ENCODE data around the gene NRIP3.
"Not testable (repeated sequence)": the region's sequence is repeated elsewhere in the genome, so short reads cannot be mapped to it uniquely, and the experiment has no call there.

NRIP3 gene

DNA sequence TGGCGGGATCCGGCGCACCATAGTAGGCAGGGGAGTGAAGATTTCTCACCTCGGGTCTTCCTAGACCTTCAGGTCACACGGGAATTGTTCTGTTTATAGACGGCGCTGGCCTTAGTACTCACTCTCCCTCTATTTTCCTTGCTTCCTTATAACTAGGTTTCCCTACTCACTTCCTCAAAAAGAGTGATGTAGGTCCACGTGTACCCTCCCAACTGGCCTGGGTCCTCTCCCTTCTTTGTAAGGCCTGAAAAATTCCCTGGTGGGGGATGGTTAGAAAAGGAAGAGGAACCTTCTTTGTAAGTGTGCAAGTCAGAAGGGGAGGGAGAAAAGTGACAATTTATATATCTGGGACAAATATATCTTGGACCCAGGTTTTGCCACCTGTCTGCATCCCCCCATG is 36.6 kb downstream of the NRIP3 start:
- no peak for DNase-seq

DNA sequence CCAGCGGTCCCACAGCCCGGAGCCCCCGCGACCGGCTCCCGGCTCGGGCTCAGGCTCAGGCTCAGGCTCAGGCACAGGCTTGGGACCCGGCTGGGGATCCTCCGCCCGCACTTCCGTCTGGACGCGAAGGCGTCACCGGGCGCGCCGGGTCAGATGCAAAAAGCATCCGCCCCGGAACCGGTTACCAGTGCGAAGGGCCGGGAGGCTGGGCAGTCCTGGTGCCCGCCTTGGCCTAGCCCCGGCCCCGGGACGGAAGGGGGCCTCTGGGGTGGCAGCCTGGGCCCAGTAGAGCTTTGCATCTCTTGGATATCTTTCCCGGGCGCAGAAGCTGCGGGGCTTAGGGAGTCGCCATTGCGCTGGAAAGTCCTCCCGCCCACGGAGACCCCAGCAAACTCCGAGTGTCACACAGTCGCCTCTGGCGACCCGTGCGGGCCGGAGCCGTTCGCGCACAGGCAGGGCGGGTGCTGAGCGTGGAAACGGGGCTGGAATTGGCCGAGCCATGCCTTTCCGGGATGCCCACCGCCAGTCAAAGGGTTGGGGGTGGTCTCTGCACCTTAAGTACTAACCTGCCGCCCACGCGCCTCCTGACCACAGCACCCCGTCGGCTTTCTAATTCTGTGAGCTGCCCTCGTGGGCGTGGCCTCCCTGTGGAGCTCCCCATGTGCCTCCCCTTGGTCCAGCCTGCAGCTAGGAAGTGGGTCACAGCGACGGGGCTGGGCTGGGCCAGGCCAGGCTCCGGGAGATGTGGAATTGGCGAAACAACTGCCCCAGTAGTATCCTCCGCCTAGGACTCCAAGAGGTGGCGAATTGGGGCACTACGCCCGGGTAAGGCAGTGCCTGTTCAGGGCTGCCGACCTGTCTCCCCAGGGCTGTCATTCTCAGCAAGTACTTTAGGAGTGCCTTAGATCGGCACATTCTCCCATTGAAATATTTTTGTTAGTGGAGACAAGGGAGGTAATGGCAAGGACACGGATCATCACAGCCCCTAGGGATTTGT is 39.2 kb downstream of the NRIP3 start, which contains the start of gene TMEM9B:
Gene TMEM9B, minus strand, starts transcription at position 119 of the 997 bp plus-strand sequence. CDS start 129 bp downstream, outside the sequence.
- DNase-seq: peak; percentile 80 to 89

DNA sequence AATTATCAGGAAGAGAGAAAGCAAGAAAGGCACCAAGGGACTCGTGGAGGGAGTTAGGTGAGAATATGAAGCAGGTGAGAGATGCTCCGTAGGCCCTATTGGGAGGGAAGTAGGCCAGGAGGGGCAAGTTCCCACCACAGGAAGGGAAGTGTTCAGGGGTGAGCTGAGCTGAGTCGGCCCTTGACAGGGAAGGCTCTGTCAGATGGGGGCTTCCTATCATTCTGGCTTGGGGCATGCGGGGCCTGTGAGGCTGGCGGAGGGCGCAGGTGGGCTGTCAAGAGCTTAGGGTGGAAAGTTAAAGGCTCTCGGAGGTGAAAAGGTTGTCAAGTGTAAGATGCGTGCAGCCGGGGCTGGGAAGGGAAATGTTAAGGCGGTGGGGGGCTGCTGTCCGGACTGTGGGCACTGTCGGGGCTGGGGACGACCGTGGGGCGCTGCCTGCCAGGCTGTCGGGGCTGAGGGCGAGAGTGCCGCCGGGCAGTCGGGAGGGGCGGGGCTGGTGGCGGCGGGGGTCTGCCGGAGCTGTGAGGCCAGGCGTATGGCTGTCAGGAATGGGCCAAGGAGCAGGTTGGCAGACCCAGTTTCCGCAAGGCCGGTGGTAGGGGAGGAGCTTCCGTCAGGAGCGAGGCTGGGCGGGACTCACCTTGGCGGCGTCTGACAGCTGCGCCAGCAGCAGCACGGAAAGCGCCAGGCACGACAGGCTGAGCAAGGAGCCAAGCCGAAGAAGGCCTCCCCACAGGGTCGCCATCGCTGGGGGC is 40.1 kb downstream of the NRIP3 start:
- peak; percentile 42 to 78 for DNase-seq

DNA sequence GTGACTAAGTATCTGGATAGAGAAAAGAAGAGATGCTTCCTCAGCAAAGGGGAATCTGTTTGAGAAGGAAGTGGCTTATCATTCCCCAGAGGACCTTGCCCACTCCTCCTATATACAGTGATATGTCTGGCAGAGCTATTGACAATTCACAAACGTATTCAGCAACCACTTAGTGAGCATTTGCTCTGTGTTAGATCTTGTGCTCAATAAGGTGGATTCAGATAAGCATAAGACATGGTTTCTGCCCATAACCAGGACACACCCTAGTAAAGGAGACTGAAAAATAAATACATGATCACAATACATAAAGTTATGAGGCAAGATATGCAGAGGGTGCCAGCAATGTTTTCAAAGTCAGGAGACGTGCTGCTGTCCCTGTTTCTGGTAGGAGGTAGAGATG is 41.0 kb downstream of the NRIP3 start:
- DNase-seq: no peak

DNA sequence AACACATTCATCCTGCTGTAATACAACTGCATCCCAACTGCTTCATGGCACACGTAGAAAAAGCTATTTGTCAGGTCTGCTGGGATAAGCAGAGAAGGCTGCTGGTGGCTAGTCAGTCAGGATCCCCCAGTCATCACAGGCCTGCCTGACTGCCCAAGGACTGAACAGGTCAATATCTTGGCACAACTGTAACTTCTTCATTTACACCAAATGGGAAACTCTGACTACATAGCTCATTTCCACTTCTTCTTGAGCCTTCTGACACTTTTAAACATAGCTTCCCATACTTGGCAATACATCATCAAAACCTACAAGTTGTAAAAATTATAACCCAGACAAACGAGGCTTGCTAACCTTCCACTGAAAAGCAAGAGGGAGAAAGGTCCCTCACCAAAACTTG is 42.4 kb downstream of the NRIP3 start:
- DNase-seq: no peak

DNA sequence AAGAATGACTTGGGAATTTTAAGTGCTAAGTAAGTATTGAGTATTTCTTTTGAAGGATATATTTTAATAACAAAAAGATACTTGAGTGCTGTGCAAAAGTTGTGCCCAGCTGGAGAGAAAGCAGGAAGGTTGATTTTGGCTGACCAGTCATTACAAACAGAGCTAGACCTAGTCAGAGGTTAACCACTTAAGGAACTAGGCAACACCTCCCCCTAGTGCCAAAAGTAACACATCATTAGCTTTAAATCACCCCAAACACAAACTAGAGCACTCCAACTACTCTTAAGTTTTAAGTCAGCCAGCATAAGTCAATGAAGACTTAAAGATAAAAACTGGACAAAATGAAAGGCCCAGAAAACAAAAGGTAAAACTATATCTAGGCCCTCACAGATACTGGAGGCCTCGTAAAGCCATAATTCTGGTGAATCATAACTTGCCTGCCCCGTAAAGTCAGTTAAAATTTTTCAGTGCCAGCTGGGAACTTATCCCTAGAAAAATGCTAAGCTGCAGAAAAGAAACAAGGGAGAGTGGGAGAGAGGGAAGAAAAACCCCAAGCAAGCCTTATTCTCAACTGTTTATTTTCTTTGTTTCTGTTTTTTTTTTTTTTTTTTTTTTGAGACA is 44.1 kb downstream of the NRIP3 start:
- peak; percentile 33 to 81 for DNase-seq

DNA sequence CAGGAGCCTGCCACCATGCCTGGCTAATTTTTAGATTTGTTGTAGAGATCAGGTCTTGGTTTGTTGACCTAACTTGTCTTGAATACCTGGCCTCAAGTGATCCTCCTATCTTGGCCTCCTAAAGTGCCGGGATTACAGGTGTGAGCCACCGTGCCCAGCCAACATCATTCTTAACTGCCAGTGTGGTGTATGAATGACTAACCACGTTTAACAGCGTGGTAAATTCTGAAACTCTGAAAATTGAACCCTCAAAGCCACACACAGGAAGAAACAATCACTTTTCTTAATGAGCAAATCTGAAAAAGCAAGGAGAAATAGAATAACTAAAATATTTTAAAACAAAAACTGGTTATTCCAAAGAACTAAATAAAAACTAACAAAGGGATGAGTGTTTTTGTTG is 46.9 kb downstream of the NRIP3 start:
- DNase-seq: no peak

DNA sequence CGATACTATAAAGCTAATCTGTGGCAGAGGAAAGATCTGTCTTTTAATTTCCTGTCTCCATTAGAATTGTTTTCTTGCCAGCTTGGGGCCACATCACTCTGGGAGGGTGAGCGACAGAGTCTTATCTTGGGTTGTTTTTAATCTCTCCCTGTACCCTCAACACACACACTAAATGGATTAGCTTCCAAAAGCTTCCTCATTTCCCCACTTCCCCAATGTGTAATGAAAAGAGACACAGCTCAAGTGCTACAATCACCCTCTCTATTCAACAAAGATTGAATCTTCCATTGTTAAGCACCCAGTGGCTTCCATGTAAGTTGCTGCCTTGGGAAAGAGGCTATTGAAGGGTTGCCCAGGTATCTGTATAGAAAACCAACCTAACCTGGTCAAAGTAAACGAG is 54.9 kb downstream of the NRIP3 start:
- no peak for DNase-seq

DNA sequence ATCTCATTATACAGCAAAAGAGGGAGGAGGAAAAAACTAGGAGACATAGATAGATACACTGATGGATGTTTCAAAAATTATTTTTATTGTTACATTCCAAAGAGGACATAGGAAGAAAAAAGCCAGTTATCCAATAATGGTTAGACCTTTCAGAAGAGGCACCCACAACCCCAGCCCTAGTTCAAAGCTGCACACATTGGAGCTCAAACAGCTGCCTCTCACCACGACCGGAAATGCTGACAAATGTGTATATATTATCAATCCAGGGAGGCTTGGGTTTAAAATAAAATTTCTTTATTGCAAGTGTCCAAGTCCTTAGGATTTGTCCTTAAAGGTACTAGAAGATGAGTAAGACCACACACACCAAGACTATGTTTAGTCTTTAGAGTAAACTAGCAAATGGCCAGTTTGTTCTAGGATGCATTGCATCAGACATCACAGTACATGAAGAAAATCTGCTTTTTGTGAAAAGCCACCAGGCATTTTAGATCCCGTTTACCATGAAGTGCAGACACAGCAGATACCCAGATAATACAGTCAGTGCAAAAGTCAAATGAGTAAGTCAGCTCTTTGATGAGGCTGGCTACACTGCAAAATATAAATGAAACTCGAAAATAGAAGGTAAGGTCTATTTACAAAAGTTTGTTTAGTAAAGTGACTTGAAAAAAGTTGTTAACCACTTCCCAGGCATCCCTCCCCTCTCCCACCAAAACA is 56.4 kb downstream of the NRIP3 start:
- DNase-seq: no peak

DNA sequence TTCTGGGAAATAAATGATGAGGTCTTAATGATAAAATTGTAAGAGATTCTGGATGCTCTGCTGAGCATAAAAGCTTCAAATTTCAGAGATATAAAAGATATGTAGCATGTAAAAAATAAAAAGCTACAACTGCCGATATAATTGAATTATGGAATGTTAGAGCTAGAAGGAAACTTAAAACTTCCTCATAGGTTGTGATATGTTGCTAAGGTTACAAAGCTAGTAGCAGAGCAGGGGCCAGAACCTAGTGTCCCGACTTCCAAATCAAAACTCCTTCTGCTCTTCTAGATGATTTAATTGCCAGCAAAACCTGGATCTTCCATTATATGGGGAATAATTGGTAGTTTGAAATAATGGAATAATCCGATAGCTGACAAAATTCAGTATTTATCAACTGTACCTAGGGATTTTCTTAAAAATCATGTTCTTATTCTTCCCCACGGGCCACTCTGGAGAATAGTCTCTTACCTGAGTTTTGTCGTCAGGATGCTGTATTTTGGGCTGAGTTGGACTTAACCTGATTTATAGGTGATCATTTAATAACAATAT is 61.2 kb downstream of the NRIP3 start, which contains the start of gene ASCL3:
Gene ASCL3, minus strand, starts transcription at position 499 of the 549 bp plus-strand sequence. CDS start 4,855 bp downstream, outside the sequence.
- no peak for DNase-seq

DNA sequence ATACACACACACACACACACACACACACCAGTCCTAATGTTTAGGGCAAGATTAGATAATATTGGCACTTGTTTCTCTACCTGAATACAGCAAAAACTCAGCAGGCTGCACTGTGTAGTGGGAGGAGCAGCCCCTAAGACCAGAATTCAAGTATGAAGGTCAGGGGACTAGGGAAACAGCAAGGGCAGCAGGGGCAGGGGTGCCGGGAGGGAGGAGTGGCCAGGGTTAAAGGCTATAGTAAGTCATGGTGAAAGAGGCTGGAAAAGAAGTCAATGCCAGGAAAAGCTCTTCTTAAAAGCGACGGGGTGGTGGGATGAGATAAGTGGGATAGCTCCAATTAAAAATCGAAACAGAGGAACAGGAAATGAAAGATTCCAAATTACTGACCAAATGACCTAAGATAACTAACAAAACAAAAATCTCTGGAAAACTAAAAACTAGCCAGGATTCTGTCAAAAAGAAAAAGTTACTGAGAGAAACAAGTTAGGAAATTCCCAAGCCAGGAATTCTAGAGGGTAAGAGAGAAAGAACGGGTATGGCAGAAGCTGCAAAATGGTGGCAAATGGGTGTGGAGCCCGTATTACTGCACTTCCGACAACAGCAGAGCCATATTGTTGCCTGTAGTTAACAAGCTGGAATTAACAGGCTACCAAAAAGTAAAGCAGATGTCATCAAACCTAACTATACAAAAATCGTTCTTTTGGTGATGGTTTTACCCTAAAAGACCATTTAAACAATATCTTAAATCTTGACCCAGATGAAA is 62.3 kb downstream of the NRIP3 start:
- no peak for DNase-seq

DNA sequence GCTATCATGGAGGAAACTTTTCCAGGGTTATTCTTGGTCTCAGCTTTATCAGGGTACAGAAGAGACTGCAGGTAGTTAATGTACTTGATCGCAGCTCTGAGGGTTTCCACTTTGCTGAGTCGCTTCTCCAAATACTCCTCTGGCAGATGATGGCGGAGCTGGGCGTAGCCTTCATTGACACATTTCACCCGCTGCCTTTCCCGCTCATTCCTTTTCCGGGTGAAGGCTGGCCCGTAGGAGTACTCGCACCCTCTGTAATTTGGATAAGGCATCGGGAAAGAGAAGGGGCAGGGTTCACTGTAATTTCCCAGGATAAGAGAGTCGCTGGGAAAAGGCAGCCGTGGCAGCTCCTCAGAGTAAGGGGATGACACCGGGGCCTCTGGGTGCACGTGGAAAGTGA is 66.1 kb downstream of the NRIP3 start:
- no peak for DNase-seq

DNA sequence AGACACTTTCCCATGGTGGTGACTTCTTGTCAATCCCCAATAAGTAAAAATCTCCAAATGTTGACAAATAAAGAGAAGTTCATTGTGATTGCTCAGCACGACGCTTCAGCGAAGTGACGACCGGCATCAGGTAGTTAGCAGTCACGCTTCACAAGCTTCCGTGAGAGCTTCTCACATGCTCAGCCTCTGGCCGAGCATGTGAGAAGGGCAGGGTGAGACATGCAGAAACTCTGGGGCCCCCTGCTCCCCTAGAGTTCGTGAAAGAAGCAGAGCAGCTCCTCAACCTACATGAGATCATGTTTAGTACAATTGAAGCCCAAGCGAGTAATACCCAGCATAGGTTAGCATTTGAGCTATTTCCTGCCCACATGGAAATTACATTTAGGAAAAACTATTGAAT is 66.6 kb downstream of the NRIP3 start:
- DNase-seq: no peak

DNA sequence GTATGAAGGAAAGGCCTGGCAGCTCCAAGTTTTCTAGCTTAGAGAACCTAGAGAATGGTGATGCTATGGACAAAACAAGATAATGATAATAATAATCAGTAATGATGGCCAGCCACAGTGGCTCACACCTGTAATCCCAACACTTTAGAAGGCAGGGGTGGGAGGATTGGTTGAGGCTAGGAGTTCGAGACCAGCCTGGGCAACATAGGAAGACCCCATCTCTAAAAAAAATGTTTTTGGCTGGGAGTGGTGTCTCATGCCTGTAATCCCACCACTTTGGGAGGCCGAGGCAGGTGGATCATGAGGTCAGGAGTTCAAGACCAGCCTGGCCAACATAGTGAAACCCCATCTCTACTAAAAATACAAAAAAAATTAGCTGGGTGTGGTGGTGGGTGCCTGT is 68.0 kb downstream of the NRIP3 start:
- not testable (repeated sequence) for DNase-seq

DNA sequence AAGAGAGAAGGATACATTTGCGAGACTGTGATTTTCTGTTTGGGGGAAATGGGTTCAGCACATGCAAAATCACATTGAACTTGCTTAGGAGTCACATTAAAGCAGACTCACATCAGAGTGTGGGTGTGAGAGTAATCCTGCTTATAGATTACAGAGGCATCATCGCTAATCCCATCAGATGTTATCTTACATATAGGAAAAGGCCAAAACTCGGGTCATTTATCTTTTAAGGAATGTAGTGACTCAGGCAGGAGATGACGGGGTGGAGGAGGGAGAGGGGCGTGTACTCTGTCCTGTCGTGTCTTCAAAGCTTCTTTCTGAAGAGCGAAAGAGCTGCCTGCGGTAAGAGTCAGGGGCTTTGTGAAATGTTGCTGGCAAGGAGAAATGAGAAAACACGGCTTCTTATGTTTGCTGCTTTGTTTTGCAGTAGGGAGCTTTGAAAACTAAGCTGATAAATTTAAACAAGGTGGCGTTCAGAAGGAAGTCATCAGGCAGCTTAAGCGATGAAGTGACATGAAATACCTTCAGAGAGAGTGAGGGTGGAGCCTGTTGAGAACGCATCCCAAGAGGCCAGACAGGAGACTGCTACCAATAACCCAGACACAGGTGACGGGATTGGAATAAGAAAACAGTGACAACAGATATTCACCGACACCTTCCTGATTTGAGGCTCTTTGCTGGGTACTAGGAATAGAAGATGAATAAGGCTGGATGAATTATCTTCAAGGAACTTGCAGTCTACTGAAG is 68.9 kb downstream of the NRIP3 start:
- DNase-seq: no peak

DNA sequence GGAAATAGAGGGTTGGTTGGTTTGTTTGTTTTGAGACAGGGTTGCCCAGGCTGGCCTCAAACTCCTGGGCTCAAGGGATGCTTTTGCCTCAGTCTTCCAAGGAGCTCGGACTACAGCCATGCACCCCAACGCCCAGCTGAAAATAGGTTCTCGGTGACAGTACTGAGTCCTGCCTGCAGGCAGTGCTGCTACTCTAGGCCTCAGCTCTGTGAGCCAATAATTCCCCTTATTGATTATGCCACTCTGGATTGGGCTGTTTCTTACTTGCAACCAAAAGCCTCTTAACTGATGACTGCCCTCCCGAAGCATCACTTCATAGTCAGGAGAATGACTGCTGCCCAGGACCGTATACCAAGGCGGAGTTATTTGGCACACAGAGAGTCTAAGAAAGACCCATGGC is 69.9 kb downstream of the NRIP3 start:
- DNase-seq: no peak

DNA sequence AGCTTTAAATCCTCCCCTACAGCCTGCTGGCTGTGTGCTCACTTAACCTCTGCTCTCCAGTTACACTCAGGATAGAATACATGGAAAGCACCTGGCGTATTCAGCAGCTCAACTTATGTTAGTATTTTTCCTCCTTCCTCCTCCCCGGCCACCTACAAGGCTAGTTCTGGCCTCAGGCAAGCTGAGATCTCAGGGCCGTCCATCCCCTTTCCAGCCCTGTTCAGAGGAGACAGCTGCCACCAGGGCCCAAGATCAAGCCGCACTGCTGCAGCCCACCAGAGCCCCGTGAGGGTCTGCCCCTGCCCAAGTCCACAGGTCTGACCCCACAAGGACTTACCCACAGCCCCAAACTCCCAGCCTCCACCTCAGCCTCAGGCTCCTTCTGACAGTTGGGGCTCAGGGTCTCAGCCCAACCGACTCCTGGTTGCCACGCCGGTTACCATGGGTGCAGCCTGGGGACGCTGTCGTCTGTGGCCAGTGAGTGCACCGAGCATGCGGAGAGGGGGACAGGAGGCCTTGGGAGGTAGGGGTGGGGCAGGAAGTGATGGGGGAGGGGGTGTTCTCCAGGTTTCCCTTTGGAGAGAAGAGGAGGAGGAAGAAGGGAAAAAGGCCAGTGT is 71.1 kb downstream of the NRIP3 start, which contains the start of gene C11orf16:
Gene C11orf16, minus strand, starts transcription at position 384 of the 617 bp plus-strand sequence. CDS start 639 bp downstream, outside the sequence.
- DNase-seq: no peak
